ENCODE data around the gene LRIF1.
"Not testable (repeated sequence)": the region's sequence is repeated elsewhere in the genome, so short reads cannot be mapped to it uniquely, and the experiment has no call there.

Gene LRIF1

DNA sequence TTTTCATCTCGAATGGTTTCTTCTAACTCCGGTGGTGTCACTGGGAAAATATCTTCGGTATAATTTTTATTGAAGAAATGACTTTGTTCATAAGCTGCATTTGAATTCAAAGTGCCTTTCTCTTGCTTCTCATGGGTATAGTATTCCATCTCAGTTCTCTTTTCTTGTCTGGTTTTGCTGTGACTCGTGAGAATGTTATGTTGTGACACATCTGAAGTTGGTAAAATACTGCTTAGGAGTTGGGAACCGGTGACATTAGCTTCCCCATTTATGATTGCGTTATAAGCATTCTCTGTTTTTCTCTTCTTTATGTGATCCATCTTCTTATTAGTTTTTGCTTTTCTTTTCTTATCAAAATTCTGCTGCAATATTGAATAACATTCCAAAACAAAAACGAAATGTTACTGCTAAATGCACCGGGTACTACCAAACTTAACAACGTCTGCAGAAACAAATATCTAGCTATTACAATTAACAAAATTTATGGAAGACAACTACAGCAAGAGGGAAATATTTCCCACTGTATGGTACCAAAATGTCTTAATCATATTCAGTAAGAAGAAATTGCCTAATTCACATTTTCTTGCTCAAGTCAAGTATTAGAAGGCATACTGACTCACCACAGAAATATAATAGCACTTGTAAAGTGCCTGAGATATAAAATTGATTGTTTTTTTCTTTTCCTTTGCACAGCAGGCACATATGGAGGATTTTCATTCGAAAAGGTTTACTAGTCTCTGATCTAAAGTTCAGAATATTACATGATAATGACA is 15.5 kb downstream of the LRIF1 start:
- FAIRE-seq (no peak), DNase-seq (ENCODE audit: low spot score) (no peak)

DNA sequence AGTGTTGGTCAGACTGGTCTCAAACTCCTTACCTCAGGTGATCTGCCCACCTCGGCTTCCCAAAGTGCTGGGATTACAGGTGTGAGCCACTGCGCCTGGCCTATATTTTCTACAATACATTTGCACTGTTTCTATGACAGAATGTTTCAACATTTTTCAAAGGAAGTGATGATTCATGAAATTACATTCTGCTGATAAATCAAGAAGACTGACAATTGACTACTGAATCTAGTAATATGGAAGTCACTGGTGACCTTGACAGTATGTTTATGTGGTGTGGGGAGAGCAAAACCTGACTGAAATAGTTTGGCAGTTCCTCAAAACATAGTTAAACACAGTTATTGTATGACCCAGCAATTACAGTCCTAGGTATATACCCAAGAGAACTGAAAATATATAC is 18.1 kb downstream of the LRIF1 start:
- FAIRE-seq (no peak), DNase-seq (ENCODE audit: low spot score) (no peak)

DNA sequence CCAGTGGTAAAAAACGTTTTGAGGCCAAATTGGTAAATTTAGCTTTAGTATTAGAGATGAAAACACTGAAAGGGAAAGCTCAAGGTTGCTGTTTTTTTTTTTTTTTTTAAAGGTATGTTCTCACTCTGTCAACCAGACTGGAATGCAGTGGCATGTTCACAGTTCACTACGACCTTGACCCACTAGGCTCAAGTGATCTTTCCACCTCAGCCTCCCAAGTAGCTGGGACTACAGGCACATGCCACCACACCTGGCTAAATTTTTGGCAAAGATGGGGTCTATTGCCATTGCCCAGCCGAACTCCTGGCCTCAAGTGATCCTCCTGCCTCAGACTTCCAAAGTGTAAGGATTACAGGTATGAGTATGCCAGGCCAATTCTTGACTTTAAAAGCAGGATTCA is 18.9 kb downstream of the LRIF1 start:
- FAIRE-seq (no peak), DNase-seq (ENCODE audit: low spot score) (no peak)

DNA sequence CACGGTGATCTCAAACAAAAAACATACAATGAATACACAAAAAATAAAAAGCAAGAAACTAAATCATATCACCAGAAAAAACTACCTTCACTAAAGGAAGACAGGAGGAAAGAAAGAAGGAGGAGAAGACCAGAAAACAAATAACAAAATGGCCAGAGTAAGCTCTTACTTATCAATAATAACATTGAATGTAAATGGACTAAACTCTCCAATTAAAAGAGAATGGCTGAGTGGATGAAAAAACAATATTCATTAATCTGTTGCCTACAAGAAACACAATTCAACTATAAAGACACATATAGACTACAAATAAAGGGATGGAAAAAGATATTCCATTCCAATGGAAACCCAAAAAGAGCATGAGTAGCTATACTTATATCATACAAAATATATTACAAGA is 27.2 kb downstream of the LRIF1 start:
- FAIRE-seq = no peak
- no peak for DNase-seq (ENCODE audit: low spot score)

DNA sequence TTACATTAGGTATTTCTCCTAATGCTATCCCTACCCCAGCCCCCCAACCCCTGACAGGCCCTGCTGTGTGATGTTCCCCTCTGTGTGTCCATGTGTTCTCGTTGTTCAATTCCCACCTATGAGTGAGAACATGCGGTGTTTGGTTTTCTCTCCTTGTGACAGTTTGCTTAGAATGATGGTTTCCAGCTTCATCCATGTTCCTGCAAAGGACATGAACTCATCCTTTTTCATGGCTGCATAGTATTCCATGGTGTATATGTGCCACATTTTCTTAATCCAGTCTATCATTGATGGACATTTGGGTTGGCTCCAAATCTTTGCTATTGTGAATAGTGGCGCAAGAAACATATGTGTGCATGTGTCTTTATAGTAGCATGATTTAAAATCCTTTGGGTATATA is 32.6 kb downstream of the LRIF1 start:
- DNase-seq (ENCODE audit: low spot score); FAIRE-seq: not testable (repeated sequence)

DNA sequence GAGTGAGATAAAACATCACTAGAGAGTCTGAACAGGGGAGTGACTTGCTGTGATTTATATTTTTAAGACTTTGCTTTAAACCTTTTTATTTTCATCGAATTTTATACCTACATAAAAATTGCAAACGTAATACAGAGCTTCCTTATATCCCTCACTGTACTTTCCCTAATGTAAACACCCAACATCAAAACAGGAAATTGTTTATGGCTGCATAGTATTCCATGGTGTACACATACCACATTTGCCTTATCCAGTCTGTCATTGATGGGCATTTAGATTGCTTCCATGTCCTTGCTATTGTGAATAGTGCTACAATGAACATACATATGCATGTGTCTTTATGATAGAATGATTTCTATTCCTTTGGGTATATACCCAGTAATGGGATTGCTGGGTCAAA is 34.8 kb downstream of the LRIF1 start:
- peak; percentile 91 for FAIRE-seq
- no peak for DNase-seq (ENCODE audit: low spot score)

DNA sequence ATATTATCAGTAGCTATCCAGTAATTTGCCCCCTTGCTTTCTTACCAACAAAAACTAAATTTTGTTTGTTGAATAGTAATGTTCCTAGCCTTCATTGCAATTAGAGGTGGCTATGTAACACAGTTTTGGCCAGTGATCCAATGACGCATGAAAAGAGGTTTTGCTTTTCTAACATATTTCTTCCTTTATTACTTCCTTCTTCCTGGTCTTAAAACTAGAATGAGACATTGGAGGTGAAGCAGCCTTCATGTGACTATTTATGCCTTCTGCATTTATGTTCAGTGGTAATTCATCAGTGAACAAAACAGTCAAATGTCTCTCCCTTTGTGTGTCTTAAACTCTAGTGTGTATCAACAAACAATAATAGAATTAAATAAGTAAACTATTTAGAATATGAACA is 35.5 kb downstream of the LRIF1 start:
- no peak for FAIRE-seq
- DNase-seq (ENCODE audit: low spot score) = no peak

- FAIRE-seq (no peak), DNase-seq (ENCODE audit: low spot score) (peak; percentile 61)
Observed at GRCh38 chr1:110927484-110928075, 36.1 kb downstream of the LRIF1 start.

DNA sequence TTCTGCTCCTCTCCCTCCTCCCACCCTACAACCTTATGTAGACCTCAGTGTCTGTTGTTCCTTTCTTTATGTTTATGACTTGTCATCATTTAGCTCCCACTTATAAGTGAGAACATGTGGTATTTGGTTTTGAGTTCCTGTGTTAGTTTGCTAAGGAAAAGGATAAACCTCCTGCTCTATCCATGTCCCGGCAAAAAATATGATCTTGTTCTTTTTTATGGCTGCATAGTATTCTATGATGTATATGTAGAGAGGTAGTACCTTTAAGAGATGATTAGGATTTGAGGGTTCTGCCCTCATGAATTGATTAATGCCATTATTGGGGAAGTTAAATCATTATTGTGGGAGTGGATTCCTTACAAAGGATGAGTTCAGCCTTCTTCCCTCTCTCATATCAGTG is 41.8 kb downstream of the LRIF1 start:
- DNase-seq (ENCODE audit: low spot score) (no peak), FAIRE-seq (no peak)

DNA sequence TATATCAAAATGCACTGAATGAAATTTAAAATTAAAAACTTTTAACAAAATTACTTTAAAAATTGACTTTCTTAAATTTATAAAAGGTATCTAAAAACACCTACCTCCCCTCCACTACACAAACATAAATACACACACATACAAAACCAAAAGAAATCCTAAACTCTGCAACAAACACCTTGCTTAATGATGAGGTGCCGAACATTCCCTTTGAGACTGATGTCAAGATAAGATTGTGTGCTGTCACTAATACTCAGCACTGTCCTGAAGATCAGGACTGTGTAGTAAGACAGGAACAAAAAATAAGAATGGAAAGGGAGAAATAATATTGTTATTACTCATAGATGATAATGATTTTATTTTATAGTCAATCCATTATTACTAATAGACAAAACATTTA is 45.7 kb downstream of the LRIF1 start:
- no peak for DNase-seq (ENCODE audit: low spot score)
- no peak for FAIRE-seq

- peak; percentile 95 for FAIRE-seq
Observed at GRCh38 chr1:110916669-110917306, 46.9 kb downstream of the LRIF1 start.

DNA sequence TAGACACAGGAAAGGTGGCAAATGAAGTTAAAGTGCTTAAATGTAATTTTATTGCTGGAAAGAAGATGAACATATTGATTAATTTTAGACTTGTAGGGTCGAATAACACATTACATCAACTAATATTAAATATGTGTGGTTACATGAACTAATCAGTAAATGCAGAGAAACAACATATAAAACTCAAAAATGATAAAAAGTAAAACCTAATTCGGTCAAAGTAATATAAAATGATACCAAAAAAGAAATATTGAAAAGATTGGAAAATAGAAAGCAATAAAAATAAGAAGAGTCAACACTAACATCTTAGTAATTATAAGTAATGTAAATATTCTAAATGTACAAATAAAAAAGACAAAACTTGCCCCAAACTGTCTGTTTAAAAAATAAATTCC is 47.5 kb downstream of the LRIF1 start:
- DNase-seq (ENCODE audit: low spot score) (no peak), FAIRE-seq (no peak)

More at GRCh38 chr1:110916669-110917306, 46.9 kb downstream of the LRIF1 start:
- DNase-seq (ENCODE audit: low spot score) = peak; percentile 72

DNA sequence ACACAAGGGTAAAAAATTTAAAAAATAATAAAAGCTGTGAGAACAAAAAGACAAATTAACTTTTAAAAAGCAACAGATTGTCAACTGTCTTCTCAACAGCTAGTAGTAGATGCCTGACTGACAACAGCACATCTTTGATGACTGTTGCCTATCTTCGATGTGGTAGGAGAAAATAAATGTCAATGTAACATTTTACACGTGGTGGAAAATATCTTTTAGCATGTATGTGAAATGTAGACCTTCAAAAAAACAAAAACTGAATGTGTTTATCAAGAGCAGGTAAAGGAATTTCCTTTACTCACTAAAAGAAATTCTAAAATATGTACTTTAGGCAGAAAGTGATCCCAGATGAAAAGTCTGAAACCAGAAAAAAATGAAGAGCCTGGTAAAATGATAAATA is 47.9 kb downstream of the LRIF1 start:
- no peak for DNase-seq (ENCODE audit: low spot score)
- no peak for FAIRE-seq

GRCh38 chr1:110914676-110915075 is 49.0 kb downstream of the LRIF1 start:
- DNase-seq (ENCODE audit: low spot score) (no peak), FAIRE-seq (no peak)

GRCh38 chr1:110912784-110913183 is 50.9 kb downstream of the LRIF1 start:
- FAIRE-seq (no peak), DNase-seq (ENCODE audit: low spot score) (no peak)

DNA sequence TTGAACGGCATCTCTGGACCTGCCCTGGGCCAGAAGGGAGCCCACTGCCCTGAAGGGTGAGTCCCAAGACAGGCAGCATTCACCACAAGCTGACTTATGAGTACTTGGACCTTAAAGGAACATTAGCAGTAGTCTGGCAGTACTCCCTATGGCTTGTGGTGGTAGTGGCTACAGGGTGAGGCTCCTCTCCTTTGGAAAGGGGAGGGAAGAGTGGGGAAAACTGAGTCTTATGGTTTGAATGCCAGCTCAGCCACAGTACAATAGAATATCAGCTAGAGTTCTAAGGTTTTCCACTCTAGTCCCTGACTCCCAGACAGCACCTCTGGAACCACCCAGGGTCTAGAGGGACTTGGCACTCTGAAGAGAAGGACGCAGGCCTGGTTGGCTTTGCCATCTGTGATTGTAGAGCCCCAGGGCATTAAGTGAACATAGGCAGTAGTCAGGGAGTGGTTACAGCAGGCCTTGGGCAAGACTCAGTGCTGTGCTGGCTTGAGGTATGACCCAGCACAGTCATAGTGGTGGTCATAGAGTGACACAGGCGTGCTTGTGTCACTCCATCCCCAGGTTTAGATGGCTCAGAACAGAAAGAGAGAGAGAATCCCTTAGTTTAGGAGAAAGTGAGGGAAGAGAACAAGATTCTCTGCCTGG is 59.7 kb downstream of the LRIF1 start:
- FAIRE-seq = peak; percentile 32

GRCh38 chr1:110902820-110903463 is 60.8 kb downstream of the LRIF1 start:
- FAIRE-seq = no peak
- no peak for DNase-seq (ENCODE audit: low spot score)

More for the DNA sequence above, 59.7 kb downstream of the LRIF1 start:
- no peak for DNase-seq (ENCODE audit: low spot score)

- DNase-seq (ENCODE audit: low spot score) (no peak), FAIRE-seq (no peak)
Observed at GRCh38 chr1:110899458-110899843, 64.3 kb downstream of the LRIF1 start.

GRCh38 chr1:110898734-110899457 is 64.8 kb downstream of the LRIF1 start:
- DNase-seq (ENCODE audit: low spot score) (no peak), FAIRE-seq (no peak)

GRCh38 chr1:110897681-110898080 is 66.0 kb downstream of the LRIF1 start:
- no peak for FAIRE-seq
- DNase-seq (ENCODE audit: low spot score) = no peak

Data from urothelium cell line (cell line).